Activated CD8-positive, alpha-beta memory T cell treated with anti-CD3 and anti-CD28 coated beads for 4 hours (primary cell): Measurements from ENCODE around the gene SMS.
"Not testable (repeated sequence)": the region's sequence is repeated elsewhere in the genome, so short reads cannot be mapped to it uniquely, and the experiment has no call there.

Experiments
- DNase-seq, 2 donors: peaks; one replicate each; pipeline ENCODE4 v3.0.0-alpha.2; 2020; ENCODE audit warnings: low read depth in 2 of 2

SMS gene

DNA sequence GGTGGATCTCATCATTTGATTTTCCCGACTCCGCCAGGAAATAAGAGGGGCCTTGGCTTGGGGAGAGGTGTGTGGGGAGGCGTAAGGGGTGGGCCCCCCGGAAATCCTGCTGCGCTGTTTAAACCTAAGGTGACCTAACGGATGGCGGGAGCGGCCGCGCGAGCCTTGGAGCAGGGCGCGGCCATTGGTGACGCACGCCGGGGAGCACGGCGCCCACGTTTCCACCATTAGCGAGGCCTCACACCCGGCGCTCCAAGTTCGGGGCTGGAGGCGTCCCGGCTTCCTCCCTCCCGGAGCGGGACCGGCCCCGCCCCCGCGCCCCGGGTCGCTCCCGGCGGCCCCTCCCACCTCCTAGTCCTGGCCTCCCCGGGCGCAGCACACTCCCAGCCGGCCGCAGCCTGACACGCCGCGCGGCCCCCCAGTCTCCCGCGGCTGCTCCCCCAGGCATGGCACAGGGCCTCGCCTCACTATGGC is at the start of gene SMS:
SMS (plus strand) TSS at position 354 of the 474 bp plus-strand sequence; CDS start at position 470, 116 bp downstream.
- DNase-seq, result peak; percentile 24 to 33

DNA sequence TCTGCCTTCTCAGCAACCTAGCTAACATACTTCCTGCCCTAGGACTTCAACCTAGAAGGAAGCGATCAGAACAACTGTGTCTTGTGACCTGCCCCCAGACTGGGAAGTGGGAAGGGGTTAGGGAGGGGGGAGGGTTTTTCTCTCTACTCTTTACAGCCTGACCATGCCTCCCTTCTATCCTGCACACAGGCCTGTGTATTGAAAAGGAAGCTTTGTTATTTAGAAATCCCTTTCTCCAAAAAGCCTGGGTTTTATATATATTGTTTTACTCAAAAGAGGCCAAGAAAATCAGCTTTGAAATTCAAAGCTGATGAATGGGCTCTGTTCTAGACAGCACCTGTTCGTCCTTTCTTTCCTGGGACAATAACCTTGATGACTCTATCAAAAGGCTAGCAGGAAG is 35.2 kb upstream of the SMS start:
- DNase-seq, result no peak

DNA sequence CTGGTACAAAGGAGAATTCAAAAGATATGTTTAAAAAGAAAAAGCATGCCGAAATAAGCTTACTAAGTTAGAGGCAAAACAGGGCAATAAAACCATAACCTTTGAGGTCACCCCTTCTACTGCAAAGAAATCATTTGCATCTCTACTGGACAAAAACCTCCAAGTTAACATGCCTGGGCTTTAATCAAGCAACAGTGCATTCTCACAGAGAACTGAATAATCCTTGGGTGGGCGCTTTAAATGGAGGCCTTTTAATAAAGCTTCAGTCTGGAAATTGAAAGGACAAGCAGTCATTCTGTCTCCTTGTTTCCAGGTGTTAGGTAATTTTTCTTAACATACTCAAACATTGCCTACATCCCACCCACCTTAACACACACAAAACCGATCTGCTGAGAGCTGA is 34.6 kb upstream of the SMS start:
- DNase-seq, result no peak

DNA sequence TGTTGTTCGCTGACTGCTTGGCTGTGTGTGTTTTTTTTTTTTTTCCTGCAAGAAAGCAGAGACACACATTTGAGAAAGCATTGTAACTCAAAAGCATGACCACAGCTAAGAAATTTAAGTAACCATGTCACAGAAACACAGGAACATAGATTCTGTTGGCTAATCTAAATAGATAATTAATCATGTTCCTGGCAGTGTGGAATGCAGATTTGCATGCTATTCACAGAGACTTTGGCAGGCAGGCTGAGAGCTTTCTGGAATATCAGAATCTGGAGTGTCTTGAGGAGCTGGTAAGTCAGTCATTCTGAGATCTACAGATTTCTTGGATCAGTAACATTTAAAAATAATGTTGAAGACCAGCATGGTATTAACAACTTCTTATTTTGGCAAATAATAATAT is 33.2 kb upstream of the SMS start:
- no peak for DNase-seq

DNA sequence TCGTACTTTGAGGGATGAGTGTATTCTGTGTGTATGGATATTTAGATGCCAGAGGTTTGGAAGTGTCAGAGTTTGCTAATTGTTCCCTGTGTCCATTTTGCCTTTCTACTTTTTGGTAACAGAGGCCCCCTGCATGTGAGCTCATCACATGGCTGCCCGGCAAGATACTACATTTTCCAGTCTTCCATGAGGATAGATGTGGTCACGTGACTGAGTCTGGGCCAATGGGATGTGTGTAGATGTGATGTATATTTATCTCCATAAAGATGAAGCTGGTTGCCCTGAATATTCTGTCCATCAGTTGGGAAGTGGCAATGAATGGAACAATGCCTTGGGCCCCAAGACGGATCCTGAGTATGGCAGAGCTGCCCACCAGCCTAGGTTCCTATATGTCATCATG is 29.0 kb upstream of the SMS start:
- DNase-seq, result no peak

DNA sequence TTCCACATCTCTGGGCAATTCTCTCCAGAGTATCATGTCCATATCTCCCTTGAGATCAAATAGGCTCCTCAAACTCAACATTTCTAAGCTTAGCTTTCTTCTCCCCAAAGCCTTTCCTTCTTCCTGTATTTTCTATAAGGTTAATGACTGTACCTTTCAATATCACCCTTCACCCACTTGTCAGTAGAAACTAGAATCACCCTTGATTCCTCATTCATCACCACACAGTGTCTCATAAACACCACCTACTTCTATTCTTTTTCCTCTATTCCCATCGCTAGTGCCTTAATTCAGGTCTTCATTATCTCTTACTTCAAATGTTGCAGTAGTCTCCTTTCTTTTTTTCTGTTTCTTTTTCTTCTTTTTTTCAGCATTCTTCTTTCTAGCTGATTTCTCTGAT is 28.3 kb upstream of the SMS start:
- no peak for DNase-seq

DNA sequence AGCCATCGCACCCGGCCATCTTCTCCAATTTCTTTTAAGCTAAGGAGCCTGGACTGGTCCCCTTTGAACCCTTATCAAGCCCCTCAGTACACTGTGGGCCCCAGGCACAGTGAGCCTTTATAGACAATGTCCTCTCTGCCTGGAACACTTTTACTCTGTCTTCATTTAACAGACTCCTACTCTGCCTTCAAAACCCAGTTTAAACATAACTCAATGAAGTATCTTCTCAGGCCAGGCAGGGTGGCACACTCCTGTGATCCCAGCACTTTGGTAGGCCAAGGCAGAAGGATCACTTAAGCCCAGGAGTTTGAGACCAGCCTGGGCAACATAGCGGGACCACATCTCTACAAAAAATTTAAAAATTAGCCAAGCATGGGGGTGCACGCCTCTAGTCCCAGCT is 27.5 kb upstream of the SMS start:
- DNase-seq, result no peak

DNA sequence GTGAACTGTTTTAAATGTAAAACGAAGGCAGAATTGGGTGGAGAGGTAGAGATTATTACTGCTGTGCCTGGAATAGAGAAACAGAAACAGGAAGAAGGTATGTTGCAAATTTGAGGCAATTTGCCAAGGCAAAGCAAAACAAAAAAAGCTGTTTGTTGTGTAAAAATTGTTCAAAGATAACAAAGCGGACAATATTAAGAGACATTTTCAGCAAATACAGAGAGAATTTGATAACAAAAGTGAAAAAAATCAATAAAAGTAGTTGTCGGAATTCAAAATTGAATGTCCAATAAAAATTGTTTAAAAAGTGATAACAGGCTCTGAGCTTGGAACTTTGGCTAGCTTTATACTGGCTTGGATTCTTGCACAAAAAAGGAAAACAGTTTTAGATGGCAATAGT is 14.4 kb upstream of the SMS start:
- DNase-seq, result no peak

DNA sequence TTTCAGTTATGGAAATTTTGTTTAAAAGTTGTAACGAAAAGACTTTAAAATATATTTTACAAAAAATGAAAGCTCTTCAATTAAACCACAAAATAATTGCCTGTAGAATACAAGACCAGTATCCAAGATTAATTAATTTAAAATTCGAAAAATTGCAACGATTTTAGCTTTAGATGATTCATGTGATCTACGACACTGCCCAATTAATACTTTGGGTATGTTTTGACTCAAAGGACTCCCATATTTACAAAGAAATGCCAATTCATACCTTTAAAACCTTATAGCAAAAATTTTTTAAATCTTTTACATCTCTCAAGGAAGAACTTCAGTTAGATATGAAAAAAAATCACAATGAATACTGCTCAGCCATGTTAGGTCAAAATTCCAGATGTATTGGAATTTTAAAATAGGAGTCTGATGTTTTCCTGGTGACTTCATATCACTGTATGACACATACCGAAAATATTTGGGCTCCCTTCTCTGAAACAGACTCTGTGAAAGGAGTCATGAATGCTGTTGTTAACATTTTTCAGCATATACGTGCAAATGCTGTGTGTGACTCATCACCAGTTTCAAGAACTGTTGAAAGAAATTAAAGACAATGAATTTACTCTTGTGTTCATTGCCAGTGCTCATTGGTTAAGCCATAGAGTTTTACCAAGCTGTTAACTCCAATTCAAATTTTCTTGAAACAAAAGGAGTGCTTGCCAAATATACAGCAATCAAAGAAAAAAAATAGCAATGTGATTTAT is 13.8 kb upstream of the SMS start:
- no peak for DNase-seq

DNA sequence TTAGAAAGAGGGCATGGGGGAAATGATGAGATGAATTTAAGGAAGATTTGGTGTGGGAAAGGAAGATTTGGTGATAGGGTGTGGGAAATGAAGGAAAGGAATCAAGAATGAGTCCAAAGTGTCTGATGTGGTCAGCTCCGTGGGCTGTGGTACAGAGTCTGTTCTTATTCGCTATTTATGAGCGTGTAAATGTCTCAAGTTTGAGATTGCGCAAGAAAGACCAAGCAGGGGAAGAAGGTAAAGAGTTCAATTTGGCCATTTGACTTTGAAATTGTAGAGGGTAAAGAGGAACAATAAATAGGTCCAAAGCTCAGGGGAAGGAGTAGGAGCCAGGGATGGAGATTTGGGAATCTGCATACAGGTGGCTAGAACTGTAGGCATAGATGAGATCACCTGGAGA is 11.3 kb upstream of the SMS start:
- DNase-seq, result no peak

DNA sequence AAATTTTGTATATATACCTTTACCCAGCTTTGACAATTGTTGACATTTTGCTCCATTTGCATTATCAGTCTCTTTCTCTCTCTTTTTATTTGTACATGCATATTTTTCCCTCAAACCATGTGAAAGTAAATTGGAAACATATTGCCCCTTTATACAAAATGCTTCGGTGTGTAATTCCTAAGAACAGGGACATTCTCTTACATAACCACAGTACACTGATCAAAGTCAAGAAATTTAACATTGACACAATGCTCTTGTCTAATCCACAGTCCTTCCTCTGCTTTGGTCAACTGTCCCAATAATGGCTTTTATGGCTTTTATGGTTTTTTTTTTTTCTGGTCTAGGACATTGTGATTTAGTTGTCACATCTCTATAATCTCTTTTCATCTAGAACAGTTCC is 9.5 kb upstream of the SMS start:
- DNase-seq, result no peak

DNA sequence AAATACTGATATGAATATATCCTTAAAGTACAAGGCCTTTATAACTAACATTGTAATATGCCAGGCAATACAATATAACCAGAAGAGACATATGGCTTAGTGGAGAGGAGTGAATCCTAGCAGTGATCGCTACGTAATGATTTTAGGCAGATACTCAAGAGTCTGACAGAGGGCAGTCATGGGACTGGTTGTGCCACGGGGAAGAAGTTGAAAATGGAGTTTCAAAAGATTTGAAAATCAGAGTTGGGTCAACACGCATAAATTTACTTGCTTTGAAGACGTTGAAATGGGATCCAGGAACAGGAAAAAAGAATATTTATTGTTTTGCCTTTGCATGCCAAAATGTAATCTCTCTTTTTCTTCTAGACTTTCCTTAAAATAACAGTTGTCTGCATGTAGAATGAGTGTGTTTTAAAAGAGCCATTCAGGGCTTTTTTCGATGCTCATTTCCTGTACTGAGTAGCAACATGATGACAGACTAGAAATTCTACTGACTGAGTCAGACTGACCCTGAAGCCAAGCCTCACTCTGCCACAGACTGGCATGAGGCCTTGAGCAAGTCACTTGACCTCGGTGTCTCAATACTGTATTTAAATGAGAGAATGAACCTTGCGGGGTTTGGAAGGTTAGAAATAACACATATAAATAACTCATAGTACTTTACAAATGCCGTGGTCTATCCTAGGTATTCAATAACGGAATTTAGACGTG is 8.1 kb upstream of the SMS start:
- DNase-seq, result no peak

DNA sequence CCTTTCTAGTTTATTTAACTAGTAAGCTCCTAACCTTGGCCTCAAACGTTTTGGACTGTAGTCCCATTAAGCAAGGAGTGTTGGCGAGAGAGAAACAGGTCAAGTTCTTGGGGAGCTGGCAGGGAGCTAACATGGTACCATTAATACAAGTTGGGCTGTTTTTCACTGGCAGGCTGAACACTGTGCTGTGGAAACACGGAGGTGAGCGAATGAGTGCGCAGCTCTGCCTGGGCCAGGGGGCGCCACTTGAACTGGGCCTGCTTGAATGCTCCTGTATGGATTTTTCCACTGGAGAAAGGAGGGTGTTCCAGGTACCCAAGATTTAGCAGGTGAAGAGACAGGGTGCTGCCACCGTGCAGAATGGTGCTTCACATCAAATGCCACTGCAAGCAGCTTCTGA is 7.4 kb upstream of the SMS start:
- DNase-seq, result no peak

DNA sequence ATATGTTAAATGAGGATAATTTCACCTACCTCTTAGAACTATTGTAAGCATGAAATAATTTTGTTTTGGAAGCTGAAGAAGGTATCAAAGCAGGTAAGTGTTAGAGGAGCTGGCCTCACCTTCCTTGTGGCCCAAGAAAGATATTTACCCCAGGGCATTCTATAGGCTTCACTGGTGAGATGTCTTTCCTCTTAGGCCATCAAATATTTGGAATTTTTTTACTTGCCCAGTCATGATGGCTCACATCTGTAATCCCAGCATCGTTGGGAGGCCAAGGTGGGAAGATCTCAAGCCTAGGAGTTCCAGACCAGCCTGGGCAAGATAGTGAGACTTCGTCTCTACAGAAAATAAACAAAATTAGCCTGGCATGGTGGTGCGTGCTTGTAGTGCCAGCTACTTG is 6.1 kb upstream of the SMS start:
- DNase-seq, result no peak

DNA sequence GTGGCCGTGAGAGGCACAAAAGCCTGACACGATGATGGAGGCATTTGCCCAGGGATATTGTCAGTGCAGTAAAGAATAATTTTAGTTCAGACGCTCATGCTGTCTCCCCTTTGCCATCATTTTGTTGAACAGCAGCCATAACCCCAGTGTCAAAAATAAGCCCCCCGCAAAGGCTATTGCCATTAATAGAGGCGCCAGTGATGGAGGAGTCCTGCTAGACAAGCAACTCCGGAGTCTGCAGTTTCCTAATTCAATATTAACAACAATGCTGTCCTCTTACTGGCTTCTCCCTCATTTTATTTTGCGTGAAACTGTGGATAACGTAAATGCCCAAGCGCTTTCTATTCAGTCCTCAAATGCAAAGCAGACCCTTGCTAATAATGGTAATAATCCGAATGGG is 603 bp upstream of the SMS start:
- no peak for DNase-seq

DNA sequence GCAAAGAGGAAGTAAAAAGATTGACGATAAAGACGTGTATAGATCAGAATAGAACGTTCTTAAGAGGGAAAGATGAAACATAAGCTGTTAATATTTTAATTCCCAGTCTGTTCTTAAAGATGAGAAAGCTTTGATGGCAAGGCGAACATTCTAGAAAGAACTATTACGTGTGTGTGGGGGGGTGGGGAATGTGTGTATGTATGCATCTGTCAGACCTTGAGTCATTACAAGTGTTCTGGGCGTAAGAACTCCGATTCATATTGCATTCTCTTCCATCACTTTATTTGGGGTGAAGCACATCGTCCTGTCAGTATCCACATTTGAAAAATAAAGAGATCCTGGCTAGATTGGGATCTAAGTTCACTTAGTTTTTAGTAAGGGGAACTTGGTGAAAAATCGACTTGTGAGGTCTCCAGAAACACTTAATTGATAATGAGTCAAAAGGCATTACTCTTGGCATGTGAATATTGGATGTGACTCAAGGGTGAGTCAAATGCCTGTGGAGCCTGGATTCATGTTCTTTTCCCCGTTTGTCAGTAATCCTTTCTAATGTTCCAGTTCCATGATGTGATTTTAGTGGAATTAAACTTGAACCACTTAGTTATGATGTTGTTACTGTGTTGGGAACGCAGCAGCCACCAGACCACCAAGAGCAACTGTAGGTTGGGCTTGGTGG is 3.1 kb downstream of the SMS start:
- no peak for DNase-seq

DNA sequence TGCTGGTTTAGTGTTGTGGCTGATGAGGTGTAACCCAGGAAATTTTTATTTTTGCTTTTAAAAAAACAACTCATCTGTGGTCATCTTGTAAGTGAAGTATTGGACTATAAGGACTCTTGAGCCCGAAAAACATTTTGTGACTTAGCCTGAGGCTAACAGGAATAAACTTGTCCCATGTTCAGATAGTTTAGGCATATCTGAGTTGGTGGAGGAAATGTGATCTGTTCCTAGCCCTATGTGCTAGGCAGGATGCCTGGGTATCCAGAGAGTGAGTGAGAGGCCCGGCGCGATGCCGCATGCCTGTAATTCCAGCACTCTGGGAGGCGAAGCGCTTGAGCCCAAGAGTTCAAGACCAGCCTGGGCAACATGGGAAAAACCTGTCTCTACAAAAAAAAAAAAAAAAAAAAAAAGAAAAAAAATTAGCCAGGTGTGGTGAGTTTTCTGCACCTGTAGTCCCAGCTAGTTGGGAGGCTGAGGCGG is 3.7 kb downstream of the SMS start:
- no peak for DNase-seq

DNA sequence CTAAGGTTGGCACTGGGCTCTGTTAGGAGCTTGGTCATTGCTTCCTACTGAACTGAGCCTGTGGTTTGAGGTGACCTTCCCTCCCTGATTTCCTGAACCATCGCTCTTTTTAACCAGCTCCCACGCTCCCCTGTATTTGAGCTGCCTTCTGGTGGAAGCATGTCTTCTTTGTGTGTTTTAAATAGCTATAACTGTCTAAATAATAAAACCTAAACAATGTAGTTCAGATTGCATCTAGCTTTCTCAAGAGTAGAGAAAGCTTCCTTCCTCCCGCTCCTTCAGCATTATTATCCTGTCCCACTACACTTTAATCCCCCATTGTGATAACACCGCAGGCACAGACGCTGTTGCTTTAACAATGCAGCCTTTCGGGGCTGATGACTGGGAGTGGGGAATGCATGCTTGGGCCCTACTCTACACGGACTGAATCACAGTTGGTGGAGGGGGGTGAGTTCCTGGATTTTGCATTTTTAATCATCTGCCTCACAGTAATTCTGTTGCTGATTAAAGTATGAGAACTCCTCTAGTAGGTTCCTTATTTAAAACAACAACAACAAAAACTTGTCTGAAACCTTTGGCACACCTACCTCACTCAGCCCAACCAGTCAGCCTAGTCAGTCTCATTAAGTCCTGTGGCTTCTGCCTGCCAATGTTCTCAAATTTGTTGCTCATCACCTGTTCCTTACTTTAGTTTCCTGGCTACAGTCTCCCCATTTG is 6.6 kb downstream of the SMS start:
- no peak for DNase-seq

DNA sequence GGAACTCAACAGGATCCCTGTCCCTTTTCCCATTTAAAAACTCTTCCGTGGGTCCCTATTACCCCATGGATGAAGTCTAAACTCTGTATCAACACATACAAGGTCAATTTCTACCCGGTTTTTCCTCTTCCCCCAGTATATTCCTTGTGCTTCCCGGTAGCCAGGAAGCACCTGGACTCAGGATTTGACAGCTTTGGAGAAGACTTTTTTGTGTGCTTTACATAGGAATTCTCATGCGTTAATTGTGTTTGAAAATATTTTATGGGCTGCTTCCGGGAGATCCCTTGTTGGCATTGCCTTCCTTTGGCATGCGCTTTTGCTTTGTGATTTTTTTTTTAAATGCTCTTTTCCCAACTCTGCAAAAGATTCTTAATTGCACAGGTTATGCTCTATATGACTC is 7.2 kb downstream of the SMS start:
- no peak for DNase-seq

DNA sequence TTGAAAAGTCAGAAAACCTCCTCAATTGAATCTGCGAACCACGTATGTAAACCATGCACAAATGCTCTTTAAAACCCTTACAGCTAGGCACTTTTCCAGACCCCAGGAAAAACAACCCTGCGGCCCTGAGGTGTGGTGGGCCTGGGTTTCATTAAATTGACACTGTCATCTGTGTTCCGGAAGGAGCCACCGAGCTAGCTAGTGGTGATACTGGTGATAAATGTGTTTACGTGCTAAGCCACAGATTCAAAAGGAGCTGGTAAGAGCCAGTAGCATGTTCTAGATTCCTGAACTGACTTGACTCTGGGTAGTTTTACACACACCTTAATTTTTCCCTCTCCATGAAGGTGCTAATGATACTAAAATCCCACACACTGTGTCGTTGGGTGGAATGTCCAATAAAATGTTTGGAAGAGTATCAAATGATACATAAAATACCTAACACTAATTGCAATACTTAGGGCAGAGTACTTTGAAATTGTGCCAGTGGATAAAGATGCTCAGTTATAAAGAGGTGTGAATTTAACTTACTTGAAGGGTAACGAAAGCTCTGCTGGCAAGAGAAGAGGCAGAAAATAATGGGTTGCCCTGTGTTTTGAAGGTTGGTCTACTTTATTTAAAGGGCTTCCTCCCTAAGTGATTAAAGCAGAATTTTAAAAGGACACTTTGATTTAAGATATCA is 8.5 kb downstream of the SMS start:
- no peak for DNase-seq

DNA sequence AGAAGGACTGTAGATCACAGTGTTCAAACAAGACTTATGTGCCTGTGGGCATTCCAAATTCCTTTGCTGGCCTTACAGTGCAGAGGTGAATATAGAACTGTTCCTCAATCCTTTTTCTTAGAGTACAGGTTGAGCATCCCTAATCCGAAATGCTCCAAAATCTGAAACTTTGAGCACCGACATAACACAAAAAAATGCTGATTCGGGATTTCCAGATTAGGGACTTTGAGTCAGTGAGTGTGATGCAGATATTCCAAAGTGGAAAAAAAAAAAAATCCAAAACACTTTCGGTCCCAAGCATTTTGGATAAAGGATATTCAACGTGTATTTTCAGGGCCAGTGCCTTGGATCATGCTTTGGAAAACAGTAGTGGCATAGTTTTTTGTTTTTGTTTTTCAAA is 9.2 kb downstream of the SMS start:
- DNase-seq, result no peak

DNA sequence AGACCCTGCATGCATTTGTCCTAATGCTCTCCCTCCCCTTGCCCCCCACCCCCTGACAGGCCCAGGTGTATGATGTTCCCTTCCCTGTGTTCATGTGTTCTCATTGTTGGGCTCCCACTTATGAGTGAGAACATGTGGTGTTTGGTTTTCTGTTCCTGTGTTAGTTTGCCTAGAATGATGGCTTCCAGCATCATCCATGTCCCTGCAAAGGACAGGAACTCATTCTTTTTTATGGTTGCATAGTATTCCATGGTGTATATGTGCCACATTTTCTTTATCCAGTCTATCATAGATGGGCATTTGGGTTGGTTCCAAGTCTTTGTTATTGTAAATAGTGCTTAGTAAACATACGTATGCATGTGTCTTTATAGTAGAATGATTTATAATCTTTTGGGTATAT is 10.0 kb downstream of the SMS start:
- not testable (repeated sequence) for DNase-seq
